ENCODE measurements around the gene PTH1R.

Gene PTH1R

DNA sequence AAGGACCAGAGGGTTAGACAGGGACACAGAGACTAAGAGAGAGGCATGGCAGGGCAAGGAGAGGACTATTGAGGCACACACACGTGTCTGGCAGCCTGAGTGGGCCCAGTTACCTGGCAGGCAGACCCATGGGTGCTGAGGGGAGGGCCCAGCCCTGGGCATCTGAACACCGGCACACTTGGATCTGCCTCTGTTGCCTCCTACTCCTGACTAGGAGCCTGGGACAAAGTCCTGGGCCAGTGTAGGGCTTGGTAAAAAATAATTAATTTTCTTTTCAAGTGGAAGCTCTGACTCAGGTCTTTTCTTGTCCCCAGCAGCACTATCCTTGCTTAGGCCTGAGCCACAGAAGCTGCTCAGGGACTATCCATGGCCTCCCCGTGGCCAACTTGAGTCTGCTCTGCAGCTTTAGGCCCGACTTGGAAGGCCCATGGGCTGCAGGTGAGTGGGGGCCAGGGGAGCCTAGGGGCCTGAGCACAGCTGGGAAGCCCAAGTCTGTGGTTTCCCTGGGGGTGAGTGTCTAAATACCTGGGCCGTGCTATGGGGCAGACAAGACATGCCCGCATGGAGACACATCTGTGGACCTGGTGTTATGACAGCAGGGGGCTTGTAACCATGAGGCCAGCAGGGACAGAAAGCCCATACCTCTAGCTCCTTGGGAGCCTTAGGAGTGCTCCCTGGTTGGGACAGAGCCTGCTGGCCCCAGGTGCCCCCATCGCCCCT, at the start of gene PTH1R:
Gene PTH1R (plus strand): TSS at position 316 of the 720 bp plus-strand sequence. CDS start 5,839 bp downstream, outside the sequence.
- no peak for DNase-seq
- in situ Hi-C loops (cut with HindIII; ENCODE audit: low pct_ligation_motif_present, low pct_unique_long_range_greater_than_20kb, low sequenced_read_pairs), result no loop called here

DNA sequence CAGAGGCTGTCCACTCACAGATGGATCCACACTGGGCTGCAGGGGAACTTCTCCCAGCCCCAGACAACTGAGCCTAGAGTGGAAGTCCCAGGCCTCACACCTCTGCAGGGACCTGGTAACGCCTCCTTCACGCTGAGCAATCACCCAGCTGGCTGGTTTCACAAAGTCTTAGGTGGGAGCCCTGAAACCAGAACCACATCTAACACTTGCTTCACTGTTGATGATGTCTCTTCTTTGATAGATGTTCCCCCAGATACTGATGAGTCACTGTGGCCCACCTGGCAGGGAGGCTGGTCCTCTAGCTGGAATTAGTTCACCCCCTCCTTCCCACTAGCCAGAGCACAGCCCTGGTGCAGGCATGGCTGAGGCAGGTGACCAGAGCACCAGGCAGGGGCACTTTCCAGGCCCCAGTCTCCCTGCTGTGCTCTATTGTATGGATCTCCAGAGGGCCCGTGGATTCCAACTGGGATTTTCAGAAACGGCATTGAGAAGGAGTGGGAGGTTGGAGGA, 47.8 kb upstream of the PTH1R start:
- in situ Hi-C loops (cut with HindIII; ENCODE audit: low pct_ligation_motif_present, low pct_unique_long_range_greater_than_20kb, low sequenced_read_pairs), result no loop called here

GRCh38 chr3:46830801-46831200, 46.7 kb upstream of the PTH1R start:
- DNase-seq, result no peak
- in situ Hi-C loops (cut with HindIII; ENCODE audit: low pct_ligation_motif_present, low pct_unique_long_range_greater_than_20kb, low sequenced_read_pairs), result no loop called here

More for the DNA sequence above, 47.8 kb upstream of the PTH1R start:
- DNase-seq, result no peak

DNA sequence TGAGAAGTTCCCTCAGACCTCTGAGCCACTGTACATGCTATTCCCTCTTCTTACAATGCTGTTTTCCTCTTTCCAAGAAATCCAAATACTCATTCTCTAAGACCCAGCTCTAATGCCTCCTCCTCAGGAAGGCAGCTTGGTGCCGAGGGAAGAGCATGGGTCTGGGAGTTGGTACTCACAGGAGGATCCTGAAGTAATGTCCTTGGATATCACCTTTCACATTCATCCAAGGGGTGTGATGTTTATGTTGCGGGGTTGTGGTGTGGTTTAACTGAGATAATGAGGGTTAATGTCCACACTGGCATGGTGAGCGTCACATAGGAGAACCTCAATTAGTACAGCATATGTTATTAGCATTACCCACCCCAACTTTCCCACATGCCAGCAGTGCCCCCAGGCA, 46.2 kb upstream of the PTH1R start:
- DNase-seq, result no peak
- in situ Hi-C loops (cut with HindIII; ENCODE audit: low pct_ligation_motif_present, low pct_unique_long_range_greater_than_20kb, low sequenced_read_pairs), result no loop called here

DNA sequence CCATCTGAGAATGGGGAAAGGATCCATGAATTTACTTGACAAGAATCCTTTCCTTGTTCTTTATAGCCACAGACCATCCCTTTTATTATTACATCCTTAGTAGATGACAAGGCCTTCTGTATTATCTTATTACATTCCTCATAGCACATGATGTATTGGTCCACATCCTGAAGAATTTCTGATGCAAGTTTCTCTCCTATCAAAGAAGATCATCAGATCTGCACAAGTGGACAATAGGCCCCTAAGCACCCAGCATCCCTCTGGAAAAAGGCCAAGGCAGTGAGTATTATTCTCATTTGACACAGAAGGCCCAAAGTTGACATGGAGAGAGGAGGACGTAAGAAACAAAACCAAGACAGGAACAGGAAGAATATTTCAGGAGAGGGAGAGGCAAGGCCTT, 45.7 kb upstream of the PTH1R start:
- no peak for DNase-seq
- in situ Hi-C loops (cut with HindIII; ENCODE audit: low pct_ligation_motif_present, low pct_unique_long_range_greater_than_20kb, low sequenced_read_pairs), result no loop called here

GRCh38 chr3:46833346-46834300, 43.9 kb upstream of the PTH1R start:
- in situ Hi-C loops (cut with HindIII; ENCODE audit: low pct_ligation_motif_present, low pct_unique_long_range_greater_than_20kb, low sequenced_read_pairs), result no loop called here
- no peak for DNase-seq

- no peak for DNase-seq
- in situ Hi-C loops (cut with HindIII; ENCODE audit: low pct_ligation_motif_present, low pct_unique_long_range_greater_than_20kb, low sequenced_read_pairs), result no loop called here
Observed at GRCh38 chr3:46835054-46835453, 42.5 kb upstream of the PTH1R start.

DNA sequence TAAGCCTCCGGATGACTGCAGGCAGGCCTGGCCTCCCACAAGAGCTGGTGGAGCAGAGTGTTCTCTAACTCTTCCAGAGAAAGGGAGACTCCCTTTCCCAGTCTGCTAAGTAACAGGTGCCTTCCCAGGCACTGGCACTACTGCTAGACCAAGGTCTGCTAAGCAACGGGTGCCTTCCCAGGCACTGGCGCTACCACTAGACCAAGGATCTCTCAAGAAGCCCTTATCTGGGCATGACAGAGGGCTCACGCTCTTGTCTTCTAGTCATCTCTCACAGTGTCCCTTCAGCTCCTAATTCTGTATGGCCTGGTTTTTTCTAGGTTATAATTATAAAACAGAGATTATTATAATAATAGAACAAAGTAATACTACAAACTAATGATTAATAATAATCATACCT, 42.0 kb upstream of the PTH1R start:
- in situ Hi-C loops (cut with HindIII; ENCODE audit: low pct_ligation_motif_present, low pct_unique_long_range_greater_than_20kb, low sequenced_read_pairs), result no loop called here
- no peak for DNase-seq

DNA sequence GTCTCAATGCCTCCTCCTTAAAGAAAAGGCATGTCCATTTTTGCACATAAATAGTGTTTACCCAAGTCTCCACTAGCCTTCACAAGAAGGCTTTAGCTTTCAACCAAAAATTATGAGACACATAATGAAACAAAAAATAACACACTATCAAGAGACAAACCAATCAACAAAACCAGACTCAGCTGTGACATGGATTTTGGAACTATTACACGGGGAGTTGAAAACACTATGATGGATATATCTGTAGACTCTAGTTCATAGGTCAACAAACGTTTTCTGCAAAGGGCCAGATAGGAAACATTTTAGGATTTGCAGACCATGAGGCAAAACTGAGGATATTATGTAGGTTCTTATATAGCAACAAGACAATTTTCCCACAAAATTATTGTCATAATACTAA, 39.2 kb upstream of the PTH1R start:
- in situ Hi-C loops (cut with HindIII; ENCODE audit: low pct_ligation_motif_present, low pct_unique_long_range_greater_than_20kb, low sequenced_read_pairs), result no loop called here
- DNase-seq, result no peak

GRCh38 chr3:46840491-46840890, 37.0 kb upstream of the PTH1R start:
- in situ Hi-C loops (cut with HindIII; ENCODE audit: low pct_ligation_motif_present, low pct_unique_long_range_greater_than_20kb, low sequenced_read_pairs), result no loop called here
- no peak for DNase-seq

- in situ Hi-C loops (cut with HindIII; ENCODE audit: low pct_ligation_motif_present, low pct_unique_long_range_greater_than_20kb, low sequenced_read_pairs), result no loop called here
- no peak for DNase-seq
Observed at GRCh38 chr3:46843508-46843907, 34.0 kb upstream of the PTH1R start.

DNA sequence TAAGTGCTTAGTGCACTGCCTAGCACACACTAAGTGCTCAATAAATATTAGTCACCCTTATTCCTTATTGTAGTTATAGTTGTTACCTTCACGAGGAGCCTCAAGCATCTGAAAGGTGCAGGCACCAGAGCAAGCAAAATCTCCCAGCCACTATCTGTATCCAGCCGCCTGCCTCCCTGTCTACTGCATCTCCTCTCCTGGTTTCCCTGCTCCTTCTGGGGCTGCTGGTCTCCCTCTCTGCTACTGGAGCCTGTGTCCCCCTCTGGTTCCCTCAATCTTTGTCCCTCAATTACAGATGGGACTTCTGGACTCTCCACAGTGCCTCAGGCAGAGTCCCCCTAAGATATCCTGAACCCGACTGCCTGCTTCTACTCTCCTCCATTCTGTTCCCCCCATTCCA, 33.1 kb upstream of the PTH1R start:
- no peak for DNase-seq
- in situ Hi-C loops (cut with HindIII; ENCODE audit: low pct_ligation_motif_present, low pct_unique_long_range_greater_than_20kb, low sequenced_read_pairs), result no loop called here

GRCh38 chr3:46844881-46845312, 32.6 kb upstream of the PTH1R start:
- in situ Hi-C loops (cut with HindIII; ENCODE audit: low pct_ligation_motif_present, low pct_unique_long_range_greater_than_20kb, low sequenced_read_pairs), result no loop called here

GRCh38 chr3:46845397-46845859, 32.1 kb upstream of the PTH1R start:
- in situ Hi-C loops (cut with HindIII; ENCODE audit: low pct_ligation_motif_present, low pct_unique_long_range_greater_than_20kb, low sequenced_read_pairs), result no loop called here
- DNase-seq, result peak; percentile 39

More at GRCh38 chr3:46844881-46845312, 32.6 kb upstream of the PTH1R start:
- no peak for DNase-seq

GRCh38 chr3:46845860-46846623, 31.5 kb upstream of the PTH1R start:
- in situ Hi-C loops (cut with HindIII; ENCODE audit: low pct_ligation_motif_present, low pct_unique_long_range_greater_than_20kb, low sequenced_read_pairs), result no loop called here
- DNase-seq, result peak; percentile 81

- DNase-seq, result no peak
- in situ Hi-C loops (cut with HindIII; ENCODE audit: low pct_ligation_motif_present, low pct_unique_long_range_greater_than_20kb, low sequenced_read_pairs), result no loop called here
Observed at GRCh38 chr3:46846624-46847542, 30.6 kb upstream of the PTH1R start.

DNA sequence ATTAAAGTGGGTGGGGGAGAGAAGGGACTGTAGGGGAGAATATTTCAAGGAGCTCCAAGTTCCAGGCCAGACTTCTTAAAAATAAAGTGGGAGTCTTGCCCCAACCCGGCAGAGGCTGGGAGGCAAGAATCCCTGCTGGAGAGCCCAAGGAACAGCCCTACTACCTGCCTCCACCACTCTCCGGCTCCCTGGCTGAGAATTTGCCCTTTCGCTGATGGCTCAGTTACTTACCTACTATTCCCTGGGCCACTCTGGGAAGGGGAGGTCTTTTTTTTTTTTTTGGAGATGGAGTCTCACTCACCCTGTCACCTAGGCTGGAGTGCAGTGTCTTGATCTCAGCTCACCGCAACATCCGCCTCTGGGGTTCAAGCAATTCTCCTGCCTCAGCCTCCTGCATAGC, 29.8 kb upstream of the PTH1R start:
- DNase-seq, result no peak
- in situ Hi-C loops (cut with HindIII; ENCODE audit: low pct_ligation_motif_present, low pct_unique_long_range_greater_than_20kb, low sequenced_read_pairs), result no loop called here
